Liver (tissue), 9 donors: Measurements from ENCODE around the gene ADGRF1. TPM values are rescaled to one million over a fixed set of nuclear protein-coding genes. Genes with fewer than 3 reads are reported as not detected.

Experiments
- DNase-seq: peaks from one replicate; pipeline ENCODE4 v3.0.0-alpha.2; 2017; ENCODE audit warnings: low spot score
- H3K27ac ChIP-seq, 2 donors: one replicate each; pipeline ENCODE4 v1.7.0; 2013; ENCODE audit warnings: inconsistent platforms in 2 of 2, low read length in 2 of 2, control low read depth in 1 of 2, low read depth in 1 of 2, mild to moderate bottlenecking in 1 of 2
- H3K27me3 ChIP-seq, 4 donors: one replicate each; pipeline versions ENCODE4 v1.6.1 to v1.7.0; 2013; ENCODE audit warnings: low read length in 3 of 4, inconsistent platforms in 1 of 4, mild to moderate bottlenecking in 1 of 4, moderate library complexity in 1 of 4; ENCODE audit not compliant: control insufficient read depth in 4 of 4, insufficient read depth in 4 of 4
- H3K36me3 ChIP-seq, 4 donors: one replicate each; pipeline versions ENCODE4 v1.6.1 to v1.7.0; 2013; ENCODE audit warnings: low read length in 3 of 4, mild to moderate bottlenecking in 3 of 4, low read depth in 1 of 4, moderate library complexity in 1 of 4; ENCODE audit not compliant: control insufficient read depth in 4 of 4, insufficient read depth in 3 of 4
- H3K4me1 ChIP-seq, 4 donors: one replicate each; pipeline versions ENCODE4 v1.6.1 to v1.7.0; 2013; ENCODE audit warnings: low read length in 3 of 4, mild to moderate bottlenecking in 3 of 4, moderate library complexity in 1 of 4; ENCODE audit not compliant: control insufficient read depth in 4 of 4, insufficient read depth in 4 of 4
- H3K4me3 ChIP-seq, 3 donors: one replicate each; pipeline versions ENCODE4 v1.6.1 to v1.7.0; 2013; ENCODE audit warnings: low read length in 3 of 3, control low read depth in 1 of 3, low read depth in 1 of 3, mild to moderate bottlenecking in 1 of 3
- H3K9ac ChIP-seq, 2 donors: one replicate each; pipeline ENCODE4 v1.7.0; 2013; ENCODE audit warnings: low read length in 2 of 2, mild to moderate bottlenecking in 2 of 2, moderate library complexity in 2 of 2, control low read depth in 1 of 2, low read depth in 1 of 2
- H3K9me3 ChIP-seq, 4 donors: one replicate each; pipeline versions ENCODE4 v1.6.1 to v1.7.0; 2013; ENCODE audit warnings: low read length in 3 of 4; ENCODE audit not compliant: control insufficient read depth in 4 of 4
- EGR1 ChIP-seq, 2 donors: IDR thresholded peaks; 2 replicates each; pipeline ENCODE4 v1.6.1; 2016 to 2018; ENCODE audit warnings: antibody characterized with exemption in 2 of 2, low read depth in 2 of 2
- FOXA1 ChIP-seq: IDR thresholded peaks from 2 replicates; pipeline ENCODE4 v1.6.1; 2016; ENCODE audit warnings: antibody characterized with exemption
- FOXA2 ChIP-seq: IDR thresholded peaks from 2 replicates; pipeline ENCODE4 v1.6.1; 2016; ENCODE audit warnings: antibody characterized with exemption
- GABPA ChIP-seq, 2 donors: IDR thresholded peaks in 1 of 2; conservative IDR thresholded peaks in 1 of 2; 2 replicates each; pipeline ENCODE4 v1.6.1; 2016; ENCODE audit warnings: antibody characterized with exemption in 2 of 2, mild to moderate bottlenecking in 1 of 2, moderate library complexity in 1 of 2
- HNF4A ChIP-seq, 2 donors: conservative IDR thresholded peaks; 2 replicates each; pipeline ENCODE4 v1.6.1; 2016; ENCODE audit warnings: antibody characterized with exemption in 2 of 2, mild to moderate bottlenecking in 2 of 2
- HNF4G ChIP-seq: IDR thresholded peaks from 2 replicates; pipeline ENCODE4 v1.6.1; 2016; ENCODE audit warnings: antibody characterized with exemption
- JUND ChIP-seq, 2 donors: IDR thresholded peaks; 2 replicates each; pipeline ENCODE4 v1.6.1; 2016; ENCODE audit warnings: antibody characterized with exemption in 2 of 2
- NR2F2 ChIP-seq: IDR thresholded peaks from 2 replicates; pipeline ENCODE4 v1.6.1; 2016; ENCODE audit warnings: antibody characterized with exemption
- RAD21 ChIP-seq, 2 donors: IDR thresholded peaks; 2 replicates each; pipeline ENCODE4 v1.6.1; 2016; ENCODE audit warnings: antibody characterized with exemption in 2 of 2, mild to moderate bottlenecking in 2 of 2
- RXRA ChIP-seq, 2 donors: IDR thresholded peaks; 2 replicates each; pipeline ENCODE4 v1.6.1; 2017 to 2018; ENCODE audit warnings: antibody characterized with exemption in 2 of 2, mild to moderate bottlenecking in 1 of 2
- SP1 ChIP-seq: IDR thresholded peaks from 2 replicates; pipeline ENCODE4 v1.6.1; 2018; ENCODE audit warnings: antibody characterized with exemption, mild to moderate bottlenecking
- TAF1 ChIP-seq: conservative IDR thresholded peaks from 2 replicates; pipeline ENCODE4 v1.6.1; 2016; ENCODE audit warnings: antibody characterized with exemption, mild to moderate bottlenecking
- YY1 ChIP-seq: IDR thresholded peaks from 2 replicates; pipeline ENCODE4 v1.6.1; 2016; ENCODE audit warnings: antibody characterized with exemption, mild to moderate bottlenecking
- WGBS: extraction: QIAGEN DNeasy Blood & Tissue Kit; methylation state at CpG from one replicate; pipeline ENCODE4 v1.1.7; 2013; 5-methylcytosine and 5-hydroxymethylcytosine counted together
- polyA plus RNA-seq, 2 donors: library from polyadenylated mRNA; stranded (reverse) in 1 of 2; unstranded in 1 of 2; fragments of 200-250 nt in 1 of 2; fragments of >200 nt in 1 of 2; fragmentation: Nextera tagmentation in 1 of 2; extraction: Ambion mirVana in 1 of 2; gene quantifications; one replicate each; pipeline versions ENCODE4 v1.2.1 to v1.2.3, GENCODE V29; 2013 to 2015
- total RNA-seq, 2 donors: library from RNA; depleted of rRNA; stranded (reverse); fragments of >200 nt; gene quantifications; one replicate each; pipeline ENCODE4 v1.2.3, GENCODE V29; 2014
- TF ChIP-seq, protein P1 (sequence below): fragments of 150-350 bp; IDR thresholded peaks from 2 replicates; pipeline ENCODE4 v1.5.1; 2017; ENCODE audit warnings: improper control_type of control experiment, low read depth, low read length; ENCODE audit not compliant: missing input control
- TF ChIP-seq, protein P2 (sequence below): IDR thresholded peaks from 2 replicates; pipeline ENCODE4 v1.6.1; 2016; ENCODE audit warnings: antibody characterized with exemption
- TF ChIP-seq, protein P3 (sequence below): IDR thresholded peaks from 2 replicates; pipeline ENCODE4 v1.6.1; 2016; ENCODE audit warnings: antibody characterized with exemption
- TF ChIP-seq, protein P4 (sequence below): IDR thresholded peaks from 2 replicates; pipeline ENCODE4 v1.6.1; 2016; ENCODE audit warnings: antibody characterized with exemption
- donor health status: healthy.
- donor health status: healthy.
- donor health status: healthy.
- donor health status: healthy.
- donor health status: healthy.

The ADGRF1 gene
- total and polyA plus RNA-seq, 4 donors, result 0.01 TPM; not detected in 3

DNA sequence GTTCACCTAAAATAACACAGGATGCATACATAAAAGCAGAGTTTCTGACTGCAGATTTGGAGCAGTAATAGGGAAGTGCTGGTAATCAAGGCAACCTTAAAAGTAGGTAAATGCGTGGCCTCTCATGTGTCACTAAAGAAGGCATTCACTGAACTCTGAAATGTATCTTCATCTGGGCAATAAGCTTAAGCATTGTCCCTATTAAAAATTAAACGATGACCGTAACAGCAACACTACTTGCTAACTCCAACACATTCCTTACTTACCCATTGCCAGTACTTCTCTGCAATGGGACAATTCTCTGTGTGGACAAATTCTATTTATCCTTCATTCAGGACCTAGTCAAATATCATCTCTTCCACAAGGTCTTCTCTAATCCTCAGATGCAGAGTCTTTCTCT, 19.9 kb downstream of the ADGRF1 start:
- Histone ChIP-seq H3K4me1 (no peaks in the 10 kb centered on the region), H3K27me3 (no peaks in the 10 kb centered on the region), H3K4me3 (no peak overlapping the region), H3K9ac (no peak overlapping the region), H3K36me3 (no peaks in the 10 kb centered on the region), H3K9me3 (no peaks in the 10 kb centered on the region), H3K27ac (no peak overlapping the region)
- DNase-seq, result no peak
- TF ChIP-seq YY1 (no peak), FOXA1 (no peak), HNF4G (no peak), HNF4A (conservative IDR thresholded peaks at IDR 0.05) (no peak), GABPA (IDR thresholded peaks at IDR 0.05 in 1 of 2, conservative IDR thresholded peaks at IDR 0.05 in 1 of 2) (no peak), SP1 (no peak), TAF1 (no peak), FOXA2 (no peak), RXRA (IDR thresholded peaks at IDR 0.05) (no peak)
- TF ChIP-seq, protein P1, sequence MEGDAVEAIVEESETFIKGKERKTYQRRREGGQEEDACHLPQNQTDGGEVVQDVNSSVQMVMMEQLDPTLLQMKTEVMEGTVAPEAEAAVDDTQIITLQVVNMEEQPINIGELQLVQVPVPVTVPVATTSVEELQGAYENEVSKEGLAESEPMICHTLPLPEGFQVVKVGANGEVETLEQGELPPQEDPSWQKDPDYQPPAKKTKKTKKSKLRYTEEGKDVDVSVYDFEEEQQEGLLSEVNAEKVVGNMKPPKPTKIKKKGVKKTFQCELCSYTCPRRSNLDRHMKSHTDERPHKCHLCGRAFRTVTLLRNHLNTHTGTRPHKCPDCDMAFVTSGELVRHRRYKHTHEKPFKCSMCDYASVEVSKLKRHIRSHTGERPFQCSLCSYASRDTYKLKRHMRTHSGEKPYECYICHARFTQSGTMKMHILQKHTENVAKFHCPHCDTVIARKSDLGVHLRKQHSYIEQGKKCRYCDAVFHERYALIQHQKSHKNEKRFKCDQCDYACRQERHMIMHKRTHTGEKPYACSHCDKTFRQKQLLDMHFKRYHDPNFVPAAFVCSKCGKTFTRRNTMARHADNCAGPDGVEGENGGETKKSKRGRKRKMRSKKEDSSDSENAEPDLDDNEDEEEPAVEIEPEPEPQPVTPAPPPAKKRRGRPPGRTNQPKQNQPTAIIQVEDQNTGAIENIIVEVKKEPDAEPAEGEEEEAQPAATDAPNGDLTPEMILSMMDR, result no peak
- TF ChIP-seq, protein P2, sequence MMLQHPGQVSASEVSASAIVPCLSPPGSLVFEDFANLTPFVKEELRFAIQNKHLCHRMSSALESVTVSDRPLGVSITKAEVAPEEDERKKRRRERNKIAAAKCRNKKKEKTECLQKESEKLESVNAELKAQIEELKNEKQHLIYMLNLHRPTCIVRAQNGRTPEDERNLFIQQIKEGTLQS, result no peak
- 95% methylated on average over 3 of the region's 3 CpGs for WGBS

DNA sequence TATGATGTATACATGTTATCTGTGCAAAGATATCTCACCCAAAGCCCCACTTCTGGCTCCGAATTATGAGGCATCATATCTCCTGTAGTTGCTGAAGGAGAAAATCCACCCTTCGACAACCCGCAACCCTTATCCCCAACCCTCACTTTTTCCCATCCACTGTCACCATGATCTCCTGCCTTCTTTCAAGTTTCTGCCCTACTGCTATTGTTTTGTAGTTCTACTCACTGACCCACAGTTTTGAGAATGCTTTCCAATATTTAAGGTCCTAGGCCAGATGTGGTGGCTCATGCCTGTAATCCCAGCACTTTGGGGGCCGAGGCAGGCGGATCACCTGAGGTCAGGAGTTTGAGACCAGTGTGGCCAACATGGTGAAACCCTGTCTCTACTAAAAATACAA, 22.2 kb downstream of the ADGRF1 start:
- H3K27ac ChIP-seq, result no peak overlapping the region
- H3K27me3 ChIP-seq, result no peaks in the 10 kb centered on the region
- TF ChIP-seq GABPA (IDR thresholded peaks at IDR 0.05 in 1 of 2, conservative IDR thresholded peaks at IDR 0.05 in 1 of 2) (no peak), JUND (IDR thresholded peaks at IDR 0.05) (no peak), RAD21 (IDR thresholded peaks at IDR 0.05) (no peak), EGR1 (IDR thresholded peaks at IDR 0.05; ENCODE audit: low read depth in 2 of 2) (no peak), RXRA (IDR thresholded peaks at IDR 0.05) (no peak), FOXA1 (no peak), TAF1 (no peak), SP1 (no peak), YY1 (no peak), NR2F2 (no peak), HNF4G (no peak)
- TF ChIP-seq, protein P3, sequence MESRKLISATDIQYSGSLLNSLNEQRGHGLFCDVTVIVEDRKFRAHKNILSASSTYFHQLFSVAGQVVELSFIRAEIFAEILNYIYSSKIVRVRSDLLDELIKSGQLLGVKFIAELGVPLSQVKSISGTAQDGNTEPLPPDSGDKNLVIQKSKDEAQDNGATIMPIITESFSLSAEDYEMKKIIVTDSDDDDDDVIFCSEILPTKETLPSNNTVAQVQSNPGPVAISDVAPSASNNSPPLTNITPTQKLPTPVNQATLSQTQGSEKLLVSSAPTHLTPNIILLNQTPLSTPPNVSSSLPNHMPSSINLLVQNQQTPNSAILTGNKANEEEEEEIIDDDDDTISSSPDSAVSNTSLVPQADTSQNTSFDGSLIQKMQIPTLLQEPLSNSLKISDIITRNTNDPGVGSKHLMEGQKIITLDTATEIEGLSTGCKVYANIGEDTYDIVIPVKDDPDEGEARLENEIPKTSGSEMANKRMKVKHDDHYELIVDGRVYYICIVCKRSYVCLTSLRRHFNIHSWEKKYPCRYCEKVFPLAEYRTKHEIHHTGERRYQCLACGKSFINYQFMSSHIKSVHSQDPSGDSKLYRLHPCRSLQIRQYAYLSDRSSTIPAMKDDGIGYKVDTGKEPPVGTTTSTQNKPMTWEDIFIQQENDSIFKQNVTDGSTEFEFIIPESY, result no peak
- TF ChIP-seq, protein P2, result no peak
- TF ChIP-seq, protein P4, sequence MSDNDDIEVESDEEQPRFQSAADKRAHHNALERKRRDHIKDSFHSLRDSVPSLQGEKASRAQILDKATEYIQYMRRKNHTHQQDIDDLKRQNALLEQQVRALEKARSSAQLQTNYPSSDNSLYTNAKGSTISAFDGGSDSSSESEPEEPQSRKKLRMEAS, result no peak
- TF ChIP-seq, protein P1, result no peak
- no peak overlapping the region for H3K9ac ChIP-seq
- no peak overlapping the region for H3K4me3 ChIP-seq
- 90% methylated on average over 5 of the region's 5 CpGs for WGBS
- no peaks in the 10 kb centered on the region for H3K36me3 ChIP-seq
- no peak for DNase-seq
- H3K9me3 ChIP-seq, result no peaks in the 10 kb centered on the region
- no peaks in the 10 kb centered on the region for H3K4me1 ChIP-seq
